Activated naive CD8-positive, alpha-beta T cell treated with anti-CD3 and anti-CD28 coated beads, Interleukin-2, amount 50 U/mL, for 16 hours (primary cell): ENCODE data around the gene AOC2.
"Not testable (repeated sequence)": the region's sequence is repeated elsewhere in the genome, so short reads cannot be mapped to it uniquely, and the experiment has no call there.

Experiments used
- DNase-seq: peaks from one replicate; pipeline ENCODE4 v3.0.0-alpha.2; 2020; ENCODE audit warnings: low read depth, low spot score

The AOC2 gene

GRCh38 chr17:42883802-42884558, 39.6 kb downstream of the AOC2 start:
- DNase-seq: no peak

- DNase-seq: not testable (repeated sequence)
Observed at GRCh38 chr17:42885806-42886205, 41.4 kb downstream of the AOC2 start.

GRCh38 chr17:42886283-42887176, 42.1 kb downstream of the AOC2 start:
- DNase-seq: no peak

- no peak for DNase-seq
Observed at GRCh38 chr17:42889809-42890208, 45.4 kb downstream of the AOC2 start.

- DNase-seq: no peak
Observed at GRCh38 chr17:42891539-42892152, 47.3 kb downstream of the AOC2 start.

GRCh38 chr17:42893359-42893758, 49.0 kb downstream of the AOC2 start:
- DNase-seq: no peak

GRCh38 chr17:42894283-42895184, 50.2 kb downstream of the AOC2 start:
- no peak for DNase-seq

GRCh38 chr17:42895185-42895555, 50.8 kb downstream of the AOC2 start:
- no peak for DNase-seq

GRCh38 chr17:42898147-42898811, 53.9 kb downstream of the AOC2 start:
- no peak for DNase-seq

GRCh38 chr17:42899981-42900380, 55.6 kb downstream of the AOC2 start:
- not testable (repeated sequence) for DNase-seq
